HepG2 (cell line): ENCODE data around the gene ANK3. TPM values are rescaled to one million over a fixed set of nuclear protein-coding genes. Genes with fewer than 3 reads are reported as not detected.

ENCODE experiments used
- ATAC-seq: fragments of 200-7000 bp; cut with Tn5 transposase; 3 replicates; pipeline ENCODE4 v1.9.1; 2020; ENCODE audit warnings: mild to moderate bottlenecking, moderate library complexity
- BruUV-seq: library from RNA; stranded (reverse); fragments of 400-500 nt; replicated peaks from 2 replicates; lab custom pipeline; 2021; lab: Mats Ljungman, UMichigan
- CTCF ChIA-PET: fragments of 300-600 bp; formaldehyde crosslinking; extraction: SDS; loops from one replicate; lab custom pipeline; 2021; ENCODE audit warnings: low total read pairs, inconsistent platforms, low intra/inter-chr PET ratio; lab: Yijun Ruan, JAX
- POLR2A ChIA-PET: fragments of 350-600 bp; sonication (Branson Sonifier 250); formaldehyde crosslinking; loops from one replicate; lab custom pipeline; 2020; ENCODE audit warnings: antibody characterized with exemption, inconsistent platforms; lab: Yijun Ruan, JAX
- DNase-seq: peaks from one replicate; pipeline ENCODE4 v3.0.0-alpha.2; 2015; ENCODE audit warnings: low spot score
- FAIRE-seq: peaks from 3 replicates; lab custom pipeline; 2011; peaks lifted over from hg19 to GRCh38; lab: Jason Lieb, UNC
- H2AFZ ChIP-seq: one replicate; pipeline ENCODE4 v1.6.1; 2011; ENCODE audit warnings: low read length, inconsistent platforms
- H3K27ac ChIP-seq: fragments of 300-600 bp; 3 replicates; pipeline ENCODE4 v1.8.0; 2011; ENCODE audit warnings: mixed run types, mild to moderate bottlenecking, mixed read lengths, low read length, inconsistent platforms; ENCODE audit not compliant: insufficient read depth; ENCODE audit errors: extremely low read length
- H3K27me3 ChIP-seq, 2 experiments: fragments of 200-600 bp in 1 of 2; 2 replicates in 1 of 2; 3 replicates in 1 of 2; pipeline versions ENCODE4 v1.6.0 to v1.8.0; 2011; ENCODE audit warnings: low read length in 2 of 2, mild to moderate bottlenecking in 2 of 2, moderate library complexity in 2 of 2, inconsistent platforms in 1 of 2; ENCODE audit not compliant: insufficient read depth in 2 of 2, control insufficient read depth in 1 of 2
- H3K36me3 ChIP-seq, 2 experiments: fragments of 200-600 bp in 1 of 2; replicated peaks in 1 of 2; 2 replicates in 1 of 2; 3 replicates in 1 of 2; pipeline versions ENCODE4 v1.5.1 to v1.8.0; 2011; ENCODE audit warnings: low read length in 2 of 2, inconsistent platforms in 1 of 2; ENCODE audit not compliant: insufficient read depth in 2 of 2, control insufficient read depth in 1 of 2
- H3K4me1 ChIP-seq: 2 replicates; pipeline ENCODE4 v1.5.1; 2012; ENCODE audit warnings: low read length, inconsistent platforms; ENCODE audit not compliant: insufficient read depth
- H3K4me2 ChIP-seq: 2 replicates; pipeline ENCODE4 v1.6.0; 2011; ENCODE audit warnings: low read depth, low read length, inconsistent platforms
- H3K4me3 ChIP-seq, 3 experiments: fragments of 200-600 bp in 1 of 3; sonication (generic), shearing (Covaris generic) in 1 of 3; replicated peaks in 1 of 3; 2 replicates each; pipeline ENCODE4 v1.5.1; 2011 to 2016; ENCODE audit warnings: low read length in 3 of 3, inconsistent platforms in 2 of 3, low read depth in 2 of 3, mild to moderate bottlenecking in 2 of 3, control low read depth in 1 of 3, mixed read lengths in 1 of 3; ENCODE audit not compliant: insufficient read depth in 1 of 3
- H3K79me2 ChIP-seq: one replicate; pipeline ENCODE4 v1.6.1; 2011; ENCODE audit warnings: low read length, inconsistent platforms; ENCODE audit not compliant: insufficient read depth
- H3K9ac ChIP-seq: 2 replicates; pipeline ENCODE4 v1.6.0; 2011; ENCODE audit warnings: mild to moderate bottlenecking, low read depth, low read length, inconsistent platforms; ENCODE audit not compliant: insufficient read depth
- H3K9me3 ChIP-seq: 2 replicates; pipeline ENCODE4 v1.5.1; 2012; ENCODE audit warnings: mild to moderate bottlenecking, low read length
- H4K20me1 ChIP-seq: 2 replicates; pipeline ENCODE4 v1.6.0; 2011; ENCODE audit warnings: inconsistent platforms, mild to moderate bottlenecking, low read length, moderate library complexity; ENCODE audit not compliant: insufficient read depth
- AHR ChIP-seq: IDR thresholded peaks from 2 replicates; pipeline ENCODE4 v1.6.1; 2018; ENCODE audit warnings: missing genetic modification reagents, missing compliant biosample characterization
- DNMT3B ChIP-seq: conservative IDR thresholded peaks from 2 replicates; pipeline ENCODE4 v1.6.1; 2016; ENCODE audit warnings: missing biosample characterization, control low read depth
- GABPA ChIP-seq, 2 experiments: IDR thresholded peaks; 2 replicates each; pipeline ENCODE4 v1.6.1; 2011 to 2016; ENCODE audit warnings: low read depth in 2 of 2, low read length in 1 of 2, missing biosample characterization in 1 of 2, missing genetic modification characterization in 1 of 2
- KLF16 ChIP-seq, 2 experiments: sonication (generic) in 1 of 2; formaldehyde crosslinking in 1 of 2; IDR thresholded peaks; 2 replicates each; pipeline versions ENCODE4 v1.6.1 to v1.8.0; 2016 to 2023; ENCODE audit warnings: missing genetic modification reagents in 2 of 2, missing compliant biosample characterization in 1 of 2
- NONO ChIP-seq, 2 experiments: fragments of 450-650 bp in 1 of 2; sonication (generic) in 1 of 2; formaldehyde crosslinking in 1 of 2; IDR thresholded peaks in 1 of 2; conservative IDR thresholded peaks in 1 of 2; 2 replicates each; pipeline versions ENCODE4 v1.6.1 to v1.8.0; 2017 to 2022; ENCODE audit warnings: mild to moderate bottlenecking in 1 of 2, missing genetic modification reagents in 1 of 2, moderate library complexity in 1 of 2
- PHF8 ChIP-seq: sonication (generic); formaldehyde crosslinking; IDR thresholded peaks from 2 replicates; pipeline ENCODE4 v1.5.0; 2020; ENCODE audit warnings: missing genetic modification reagents
- POLR2AphosphoS2 ChIP-seq: IDR thresholded peaks from 2 replicates; pipeline ENCODE4 v1.6.1; 2011; ENCODE audit warnings: low read depth, low read length, improper control_type of control experiment
- TERF1 ChIP-seq: sonication (generic); formaldehyde crosslinking; IDR thresholded peaks from 2 replicates; pipeline ENCODE4 v1.8.0; 2022; ENCODE audit warnings: mild to moderate bottlenecking, missing genetic modification reagents, moderate library complexity
- ZBTB3 ChIP-seq: sonication (generic); formaldehyde crosslinking; IDR thresholded peaks from 2 replicates; pipeline ENCODE4 v1.4.0; 2020; ENCODE audit warnings: low read depth, mild to moderate bottlenecking, moderate library complexity, missing genetic modification reagents, borderline replicate concordance
- ZNF280D ChIP-seq: sonication (generic); formaldehyde crosslinking; IDR thresholded peaks from 2 replicates; pipeline ENCODE4 v1.5.1; 2020; ENCODE audit warnings: mild to moderate bottlenecking, missing genetic modification reagents
- ZNF343 ChIP-seq: sonication (generic); formaldehyde crosslinking; IDR thresholded peaks from 2 replicates; pipeline ENCODE4 v1.4.0; 2020; ENCODE audit warnings: mild to moderate bottlenecking, missing genetic modification reagents
- ZNF564 ChIP-seq: sonication (generic); formaldehyde crosslinking; IDR thresholded peaks from 2 replicates; pipeline ENCODE4 v1.8.1; 2023; ENCODE audit warnings: mild to moderate bottlenecking, missing genetic modification reagents
- ZNF574 ChIP-seq: sonication (generic); formaldehyde crosslinking; IDR thresholded peaks from 2 replicates; pipeline ENCODE4 v1.4.0; 2020; ENCODE audit warnings: missing genetic modification reagents
- ZNF883 ChIP-seq: sonication (generic); formaldehyde crosslinking; IDR thresholded peaks from 2 replicates; pipeline ENCODE4 v1.5.1; 2020; ENCODE audit warnings: mild to moderate bottlenecking, missing genetic modification reagents; ENCODE audit errors: not compliant biosample characterization
- ZSCAN22 ChIP-seq: sonication (generic); formaldehyde crosslinking; IDR thresholded peaks from 2 replicates; pipeline ENCODE4 v1.4.0; 2020; ENCODE audit warnings: mild to moderate bottlenecking, missing genetic modification reagents
- WGBS: methylation state at CpG from one replicate; pipeline ENCODE4 v1.1.6; 2017; ENCODE audit warnings: low lambda C conversion rate; 5-methylcytosine and 5-hydroxymethylcytosine counted together
- in situ Hi-C: cut with HindIII; loops from 2 replicates; pipeline ENCODE4 v1.10.0; 2017; ENCODE audit warnings: low pct_unique_long_range_greater_than_20kb; ENCODE audit not compliant: extremely low pct_ligation_motif_present
- intact Hi-C: fragments of 100-400 bp; cut with micrococcal nuclease; formaldehyde crosslinking; loops from one replicate; pipeline ENCODE4 v1.10.0; 2022; ENCODE audit not compliant: unreplicated experiment
- polyA plus RNA-seq, 8 experiments: library from polyadenylated mRNA; depleted of rRNA in 3 of 8; stranded (reverse) in 7 of 8; unstranded in 1 of 8; fragments of >200 nt; fragmentation: Illumina TruSeq in 4 of 8; extraction: Trizol in 4 of 8; gene quantifications; 2 replicates each; pipeline versions ENCODE4 v1.2.1 to v1.2.3, GENCODE V29; 2011 to 2016; ENCODE audit warnings: low read depth in 4 of 8, missing spikeins in 1 of 8, mixed read lengths in 1 of 8; ENCODE audit not compliant: insufficient read depth in 1 of 8
- total RNA-seq, 5 experiments: library from RNA; depleted of rRNA; stranded (reverse); fragments of >200 nt; fragmentation: Illumina TruSeq; extraction: Trizol; gene quantifications; 2 replicates each; pipeline ENCODE4 v1.2.3, GENCODE V29; 2016; ENCODE audit warnings: low read depth in 1 of 5

ANK3 gene
- total and polyA plus RNA-seq, 2 of the 13 experiments (the other 11 are each of a cell fraction or from before 2014, with no cell fraction given): not detected

GRCh38 chr10:60334991-60335390, 54.7 kb downstream of the ANK3 start:
- Histone ChIP-seq H3K4me2 (no peak overlapping the region), H4K20me1 (no peaks in the 10 kb centered on the region), H3K9ac (no peak overlapping the region), H3K27ac (no peak overlapping the region), H3K27me3 (no peaks in the 10 kb centered on the region), H3K9me3 (no peaks in the 10 kb centered on the region), H3K79me2 (no peaks in the 10 kb centered on the region), H3K4me3 (no peak overlapping the region), H2AFZ (no peak overlapping the region), H3K4me1 (no peaks in the 10 kb centered on the region), H3K36me3 (no peaks in the 10 kb centered on the region)
- ATAC-seq (no peak), FAIRE-seq (no peak), DNase-seq (no peak)
- intact Hi-C loops: loop anchor here (1.0 kb wide), 1 partner anchor 99 kb away; no protein-coding TSS in a partner anchor
- POLR2A ChIA-PET: no interaction called here
- in situ Hi-C loops: no loop called here
- no TSS peak for BruUV-seq
- CTCF ChIA-PET: no interaction called here
- 6% methylated on average over 4 of the region's 4 CpGs for WGBS
- TF ChIP-seq DNMT3B (CRISPR knock-in tag): no peak
- no peak for TF ChIP-seq ZNF883 (CRISPR knock-in tag)
- no peak for TF ChIP-seq ZBTB3 (CRISPR knock-in tag)
- TF ChIP-seq KLF16 (CRISPR knock-in tag; IDR thresholded peaks at IDR 0.05): no peak
- TF ChIP-seq PHF8 (CRISPR knock-in tag): no peak
- no peak for TF ChIP-seq ZNF574
- no peak for TF ChIP-seq ZSCAN22 (CRISPR knock-in tag)
- TF ChIP-seq POLR2AphosphoS2: no peak
- TF ChIP-seq NONO (IDR thresholded peaks at IDR 0.05): no peak
- TF ChIP-seq NONO (CRISPR knock-in tag; conservative IDR thresholded peaks at IDR 0.05): no peak
- no peak for TF ChIP-seq AHR (CRISPR knock-in tag)
- TF ChIP-seq ZNF343: no peak
- no peak for TF ChIP-seq TERF1 (CRISPR knock-in tag)
- no peak for TF ChIP-seq ZNF280D (CRISPR knock-in tag)
- TF ChIP-seq ZNF564 (CRISPR knock-in tag): no peak
- TF ChIP-seq GABPA (IDR thresholded peaks at IDR 0.05; ENCODE audit: low read depth, low read length): no peak
- TF ChIP-seq GABPA (CRISPR knock-in tag; IDR thresholded peaks at IDR 0.05; ENCODE audit: low read depth): no peak
